ENCODE measurements around the gene ERBB3.
"Not testable (repeated sequence)": the region's sequence is repeated elsewhere in the genome, so short reads cannot be mapped to it uniquely, and the experiment has no call there.

Gene ERBB3

DNA sequence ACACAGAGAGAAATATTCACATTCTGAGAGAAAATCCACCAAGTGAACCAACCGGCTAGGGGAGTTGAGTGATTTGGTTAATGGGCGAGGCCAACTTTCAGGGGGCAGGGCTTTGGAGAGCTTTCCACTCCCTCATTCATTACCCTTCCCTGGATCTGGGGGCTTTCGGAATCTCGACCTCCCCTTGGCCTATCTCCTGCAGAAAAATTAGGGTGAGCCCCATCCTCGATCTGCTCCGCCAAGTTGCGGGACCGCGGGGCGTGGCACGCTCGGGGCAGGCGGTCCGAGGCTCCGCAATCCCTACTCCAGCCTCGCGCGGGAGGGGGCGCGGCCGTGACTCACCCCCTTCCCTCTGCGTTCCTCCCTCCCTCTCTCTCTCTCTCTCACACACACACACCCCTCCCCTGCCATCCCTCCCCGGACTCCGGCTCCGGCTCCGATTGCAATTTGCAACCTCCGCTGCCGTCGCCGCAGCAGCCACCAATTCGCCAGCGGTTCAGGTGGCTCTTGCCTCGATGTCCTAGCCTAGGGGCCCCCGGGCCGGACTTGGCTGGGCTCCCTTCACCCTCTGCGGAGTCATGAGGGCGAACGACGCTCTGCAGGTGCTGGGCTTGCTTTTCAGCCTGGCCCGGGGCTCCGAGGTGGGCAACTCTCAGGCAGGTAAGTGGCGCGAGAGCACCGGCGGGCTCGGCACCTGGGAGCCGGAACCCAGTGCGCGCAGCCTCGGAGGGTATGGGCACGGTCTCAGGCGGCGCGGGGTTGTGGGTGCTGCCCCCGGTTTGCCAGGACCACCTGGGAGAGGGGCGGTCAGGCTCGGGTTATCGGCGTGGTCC, at the start of gene ERBB3:
ERBB3 (plus strand) TSS at position 443 of the 833 bp plus-strand sequence; CDS start at position 579, 136 bp downstream.
- peak; percentile 9 for DNase-seq

DNA sequence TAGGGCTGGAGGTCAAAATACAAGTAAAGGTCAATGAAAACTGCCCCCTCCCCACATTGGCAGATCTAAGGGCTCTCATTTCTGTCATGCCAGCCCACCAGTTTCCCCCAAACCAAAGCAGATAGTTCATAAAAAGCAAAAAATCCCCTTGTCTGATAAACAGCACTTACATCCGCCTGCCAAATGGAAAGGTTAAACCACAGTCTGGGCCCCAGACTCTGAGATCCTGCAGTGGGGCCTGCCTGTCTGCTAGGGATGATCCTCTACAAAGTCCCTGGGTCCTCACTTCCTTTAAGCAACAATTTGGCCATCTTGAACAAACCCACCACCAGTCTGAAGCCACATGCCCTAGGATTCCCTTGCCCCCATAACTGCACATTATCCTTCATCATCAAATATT, 48.0 kb upstream of the ERBB3 start:
- DNase-seq: no peak

DNA sequence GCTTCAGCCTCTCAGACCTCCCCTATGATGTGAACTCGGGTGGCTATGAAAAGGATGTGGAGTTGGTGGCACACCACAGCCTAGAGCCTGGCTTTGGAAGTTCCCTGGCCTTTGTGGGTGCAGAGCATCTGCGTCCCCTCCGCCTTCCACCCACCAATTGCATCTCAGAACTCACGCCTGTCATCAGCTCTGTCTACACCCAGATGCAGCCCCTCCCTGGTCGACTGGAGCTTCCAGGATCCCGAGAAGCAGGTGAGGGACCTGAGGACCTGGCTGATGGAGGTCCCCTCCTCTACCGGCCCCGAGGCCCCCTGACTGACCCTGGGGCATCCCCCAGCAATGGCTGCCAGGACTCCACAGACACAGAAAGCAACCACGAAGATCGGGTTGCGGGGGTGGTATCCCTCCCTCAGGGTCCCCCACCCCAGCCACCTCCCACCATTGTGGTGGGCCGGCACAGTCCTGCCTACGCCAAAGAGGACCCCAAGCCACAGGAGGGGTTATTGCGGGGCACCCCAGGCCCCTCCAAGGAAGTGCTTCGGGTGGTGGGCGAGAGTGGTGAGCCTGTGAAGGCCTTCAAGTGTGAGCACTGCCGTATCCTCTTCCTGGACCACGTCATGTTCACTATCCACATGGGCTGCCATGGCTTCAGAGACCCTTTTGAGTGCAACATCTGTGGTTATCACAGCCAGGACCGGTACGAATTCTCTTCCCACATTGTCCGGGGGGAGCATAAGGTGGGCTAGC, 45.2 kb upstream of the ERBB3 start:
- DNase-seq: no peak

DNA sequence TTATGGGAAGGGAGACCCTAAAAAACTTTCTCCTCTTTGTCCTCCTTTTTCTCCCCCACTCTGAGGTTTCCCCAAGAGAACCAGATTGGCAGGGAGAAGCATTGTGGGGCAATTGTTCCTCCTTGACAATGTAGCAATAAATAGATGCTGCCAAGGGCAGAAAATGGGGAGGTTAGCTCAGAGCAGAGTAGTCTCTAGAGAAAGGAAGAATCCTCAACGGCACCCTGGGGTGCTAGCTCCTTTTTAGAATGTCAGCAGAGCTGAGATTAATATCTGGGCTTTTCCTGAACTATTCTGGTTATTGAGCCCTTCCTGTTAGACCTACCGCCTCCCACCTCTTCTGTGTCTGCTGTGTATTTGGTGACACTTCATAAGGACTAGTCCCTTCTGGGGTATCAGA, 42.8 kb upstream of the ERBB3 start:
- DNase-seq: no peak

DNA sequence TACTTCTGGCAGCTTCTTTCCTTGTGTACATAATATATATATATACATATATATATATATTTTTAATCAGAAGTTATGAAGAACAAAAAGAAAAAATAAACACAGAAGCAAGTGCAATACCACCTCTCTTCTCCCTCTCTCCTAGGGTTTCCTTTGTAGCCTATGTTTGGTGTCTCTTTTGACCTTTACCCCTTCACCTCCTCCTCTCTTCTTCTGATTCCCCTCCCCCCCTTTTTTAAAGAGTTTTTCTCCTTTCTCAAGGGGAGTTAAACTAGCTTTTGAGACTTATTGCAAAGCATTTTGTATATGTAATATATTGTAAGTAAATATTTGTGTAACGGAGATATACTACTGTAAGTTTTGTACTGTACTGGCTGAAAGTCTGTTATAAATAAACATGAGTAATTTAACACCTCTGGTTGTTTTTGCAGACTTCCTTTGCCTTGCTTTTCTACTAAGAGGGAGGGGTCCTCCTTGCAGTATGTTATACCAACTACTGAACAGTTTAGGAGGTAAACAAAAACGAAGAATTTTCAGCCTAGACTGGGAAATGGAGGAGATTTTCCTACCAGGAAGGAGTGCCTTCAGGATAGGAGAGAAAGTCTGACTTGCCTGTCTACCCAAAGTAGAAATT, 41.8 kb upstream of the ERBB3 start:
- no peak for DNase-seq

DNA sequence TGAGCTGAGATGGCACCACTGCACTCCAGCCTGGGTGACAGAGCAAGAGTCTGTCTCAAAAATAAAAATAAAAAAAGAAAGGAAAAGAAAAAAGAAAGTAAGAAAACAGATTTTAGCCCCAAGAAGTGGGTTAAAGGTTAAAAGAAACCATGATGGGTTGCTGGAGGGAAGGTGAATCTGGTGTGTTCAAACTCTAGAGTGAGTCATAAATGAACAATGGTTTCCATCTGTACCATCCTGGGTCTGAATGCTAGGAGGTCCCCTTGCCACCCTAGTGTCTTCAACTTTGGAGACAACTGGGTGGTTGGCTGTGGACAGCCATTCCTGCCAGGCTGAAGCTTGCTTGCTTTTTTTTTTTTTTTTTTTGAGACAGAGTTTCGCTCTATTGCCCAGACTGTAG, 39.8 kb upstream of the ERBB3 start:
- no peak for DNase-seq

DNA sequence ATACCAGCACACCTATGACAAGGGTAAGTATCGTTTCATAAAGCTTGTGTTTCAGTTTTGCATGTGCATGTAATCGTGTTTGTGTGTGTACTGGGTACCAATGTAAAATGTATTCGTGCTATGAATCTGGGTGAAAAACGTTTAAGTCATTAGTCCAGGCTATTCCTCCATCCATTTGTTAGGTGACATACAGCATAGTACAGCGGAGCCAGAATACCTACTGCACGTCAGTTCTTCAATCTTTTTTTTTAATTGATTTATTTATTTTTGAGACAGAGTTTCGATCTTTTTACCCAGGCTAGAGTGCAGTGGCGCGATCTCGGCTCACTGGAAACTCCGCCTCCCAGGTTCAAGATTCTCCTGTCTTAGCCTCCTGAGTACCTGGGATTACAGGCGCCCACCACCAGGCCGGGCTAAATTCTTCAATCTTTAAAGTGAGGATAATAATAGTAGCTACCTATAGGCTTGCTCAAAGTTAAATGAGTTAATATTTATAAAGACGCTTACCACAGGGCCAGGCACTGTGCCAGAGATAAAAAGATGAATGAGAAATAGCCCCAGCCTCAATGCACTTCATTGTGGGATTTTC, 38.9 kb upstream of the ERBB3 start:
- no peak for DNase-seq

DNA sequence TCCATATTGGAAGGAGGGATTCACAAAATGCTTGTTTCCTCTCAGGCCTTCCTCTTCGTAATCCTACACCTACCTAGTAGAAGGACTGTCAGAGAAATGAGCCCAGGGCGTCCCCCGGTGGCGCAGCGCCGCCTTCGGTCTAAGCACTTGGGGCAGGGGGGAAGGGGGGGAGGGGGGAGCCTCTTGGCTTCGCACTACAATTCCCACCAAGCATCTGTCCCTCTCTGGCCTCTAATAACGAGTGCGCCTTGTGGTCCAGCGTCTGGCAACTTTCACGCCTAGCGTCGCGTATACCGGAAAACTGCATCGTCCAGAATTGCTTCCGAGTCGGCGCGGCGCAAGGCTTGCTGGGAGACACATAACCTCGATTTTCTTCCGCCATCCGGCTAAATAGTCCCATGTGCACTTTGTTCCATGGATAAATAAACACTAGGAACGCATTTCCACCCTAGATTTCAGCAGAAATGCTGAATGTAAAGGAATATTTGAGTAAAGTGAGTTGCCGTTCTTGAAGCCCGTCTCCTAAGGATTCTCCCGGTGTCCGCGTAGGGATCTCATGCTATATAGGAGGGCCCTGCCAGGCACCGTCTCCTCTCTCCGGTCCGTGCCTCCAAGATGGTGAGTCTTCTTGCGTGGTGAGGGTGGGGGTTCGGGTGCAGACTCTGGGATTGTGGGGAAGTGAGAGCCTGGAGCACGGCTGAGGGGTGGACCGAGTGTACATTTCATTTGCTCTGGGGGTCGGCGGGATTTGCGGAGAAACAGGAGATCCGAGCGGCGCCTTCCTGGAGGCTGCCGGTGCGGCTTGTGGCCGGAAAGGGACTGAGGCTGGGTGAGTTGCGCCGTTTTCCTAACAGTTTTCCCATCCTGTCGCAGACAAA, 38.2 kb upstream of the ERBB3 start, which contains the start of gene RPS26:
RPS26 (plus strand) TSS at position 367 of the 878 bp plus-strand sequence; CDS start at position 616, 249 bp downstream.
- peak; percentile 92 for DNase-seq

DNA sequence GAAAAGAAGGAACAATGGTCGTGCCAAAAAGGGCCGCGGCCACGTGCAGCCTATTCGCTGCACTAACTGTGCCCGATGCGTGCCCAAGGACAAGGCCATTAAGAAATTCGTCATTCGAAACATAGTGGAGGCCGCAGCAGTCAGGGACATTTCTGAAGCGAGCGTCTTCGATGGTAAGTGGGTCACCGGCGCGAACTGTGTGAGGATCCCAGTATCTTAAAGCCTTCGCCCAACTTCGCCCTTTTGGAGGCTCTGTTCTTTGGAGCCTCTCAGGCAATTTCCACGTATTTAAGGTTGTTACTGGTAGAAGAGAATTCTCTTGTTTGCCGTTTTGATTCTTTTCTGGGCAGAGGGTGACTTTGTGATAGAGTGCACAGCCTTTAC, 37.5 kb upstream of the ERBB3 start:
- not testable (repeated sequence) for DNase-seq

DNA sequence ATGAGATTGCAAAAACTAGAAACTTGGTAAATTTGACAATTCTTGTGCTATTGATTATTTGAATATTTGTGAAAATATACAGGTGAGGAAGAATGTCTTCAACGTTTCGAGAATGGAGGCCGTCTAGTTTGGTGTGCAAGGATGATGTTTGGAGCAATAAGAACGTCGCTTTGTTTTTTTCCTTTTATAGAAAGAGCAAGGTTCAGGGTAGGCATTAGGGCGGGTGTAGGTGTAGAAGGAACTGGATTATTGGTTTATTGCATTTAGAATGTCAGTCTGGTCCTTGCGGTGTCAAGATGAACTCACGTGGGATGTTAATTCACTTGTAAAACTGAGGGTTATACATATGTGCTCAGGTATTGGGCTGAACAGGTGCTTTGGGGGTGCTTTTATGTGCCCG, 37.1 kb upstream of the ERBB3 start:
- DNase-seq: no peak

DNA sequence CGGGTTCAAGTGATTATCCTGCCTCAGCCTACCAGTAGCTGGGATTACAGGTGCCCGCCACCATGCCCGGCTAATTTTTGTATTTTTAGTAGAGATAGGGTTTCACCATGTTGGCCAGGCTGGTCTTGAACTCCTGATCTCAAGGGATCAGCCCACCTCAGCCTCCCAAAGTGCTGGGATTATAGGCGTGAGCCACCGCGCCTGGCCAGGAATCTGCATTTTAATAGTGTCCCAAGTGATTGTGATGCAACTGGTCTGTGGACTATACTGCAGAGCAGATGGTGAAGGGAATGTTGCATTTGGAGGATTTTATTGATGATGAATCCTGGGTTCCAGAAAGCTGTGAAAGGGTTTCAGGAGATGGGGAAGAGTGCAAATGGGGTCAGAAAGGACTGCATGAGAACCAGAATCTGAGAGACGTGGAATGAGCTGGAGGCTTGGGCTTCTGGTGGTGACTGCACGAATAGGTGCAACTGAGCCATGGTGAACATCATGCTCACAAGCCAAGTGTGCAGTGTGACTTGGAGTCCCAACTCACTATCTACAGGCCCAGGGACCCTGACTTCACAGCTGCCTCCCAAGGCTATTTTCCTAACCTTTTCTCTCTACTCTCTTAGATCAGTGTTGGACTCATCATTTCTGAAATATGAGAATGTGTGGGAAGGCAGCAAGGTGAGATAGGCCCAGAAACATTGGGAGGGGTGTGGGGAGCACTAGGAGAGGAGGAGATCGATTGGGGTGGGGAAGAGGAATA, 33.8 kb upstream of the ERBB3 start:
- DNase-seq: no peak

DNA sequence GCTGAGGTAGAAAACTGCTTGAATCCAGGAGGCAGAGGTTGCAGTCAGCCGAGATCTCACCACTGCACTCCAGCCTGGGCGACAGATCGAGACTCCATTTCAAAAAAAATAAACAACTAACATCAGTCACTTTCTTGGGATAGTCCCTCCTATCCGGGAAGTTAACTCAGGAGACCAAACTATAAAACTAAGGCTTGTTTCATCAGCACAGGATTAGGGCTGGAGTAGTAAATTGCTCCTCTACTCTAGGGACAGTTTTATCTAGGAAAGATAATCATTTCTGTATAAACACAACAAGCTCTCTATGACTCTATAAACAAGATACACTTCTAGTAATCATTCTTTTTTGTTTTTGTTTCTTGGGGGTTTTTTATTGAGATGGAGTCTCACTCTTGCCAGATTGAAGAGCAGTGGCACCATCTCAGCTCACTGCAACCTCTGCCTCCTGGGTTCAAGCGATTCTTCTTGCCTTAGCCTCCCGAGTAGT, 26.5 kb upstream of the ERBB3 start:
- DNase-seq: no peak

DNA sequence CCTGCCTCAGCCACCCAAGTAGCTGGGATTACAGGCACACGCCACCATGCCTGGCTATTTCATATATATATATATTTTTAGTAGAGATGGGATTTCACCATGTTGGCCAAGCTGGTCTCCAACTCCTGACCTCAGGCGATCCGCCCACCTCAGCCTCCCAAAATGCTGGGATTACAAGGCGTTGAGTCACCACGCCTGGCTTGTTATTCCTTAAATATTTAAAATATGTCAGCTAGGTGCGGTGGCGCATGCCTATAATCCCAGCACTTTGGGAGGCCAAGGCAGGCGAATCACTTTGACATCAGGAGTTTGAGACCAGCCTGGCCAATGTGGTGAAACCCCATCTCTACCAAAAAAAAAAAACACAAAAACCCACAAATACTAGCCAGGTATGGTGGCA, 20.0 kb upstream of the ERBB3 start:
- DNase-seq: not testable (repeated sequence)

DNA sequence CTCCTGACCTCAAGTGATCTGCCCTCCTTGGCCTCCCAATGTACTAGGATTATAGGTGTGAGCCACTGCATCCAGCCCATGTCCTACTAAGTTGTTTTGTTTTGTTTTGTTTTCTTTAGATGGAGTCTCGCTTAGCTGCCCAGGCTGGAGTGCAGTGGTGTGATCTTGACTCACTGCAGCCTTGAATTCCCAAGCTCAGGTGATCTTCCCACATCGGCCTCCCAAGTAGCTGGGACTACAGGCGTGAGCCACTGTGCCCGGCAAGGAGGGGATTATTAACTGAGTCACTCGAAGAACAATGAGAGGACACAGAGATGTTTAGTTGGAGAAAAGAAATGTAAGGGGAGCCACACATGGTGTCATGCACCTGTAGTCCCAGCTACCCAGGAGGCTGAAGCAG, 18.0 kb upstream of the ERBB3 start:
- DNase-seq: no peak

DNA sequence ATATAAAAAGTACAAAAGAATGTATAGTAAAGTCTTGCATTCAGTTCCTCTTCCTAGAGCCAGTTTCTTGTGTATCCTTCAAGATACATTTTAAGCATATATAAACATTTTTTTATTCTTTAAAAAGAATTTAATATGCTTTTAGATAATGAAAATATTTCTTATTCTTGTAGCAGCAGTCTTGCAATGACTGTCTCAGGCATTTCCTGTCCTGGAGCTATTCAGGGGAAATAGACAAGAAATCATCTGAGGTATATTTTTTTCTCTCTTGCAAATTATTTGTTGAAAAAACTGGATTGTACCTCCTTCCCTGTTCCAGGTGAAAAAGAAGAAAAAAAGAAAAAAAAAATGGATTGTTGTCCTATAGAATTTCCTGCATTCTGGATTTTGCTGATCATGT, 17.0 kb upstream of the ERBB3 start:
- no peak for DNase-seq

DNA sequence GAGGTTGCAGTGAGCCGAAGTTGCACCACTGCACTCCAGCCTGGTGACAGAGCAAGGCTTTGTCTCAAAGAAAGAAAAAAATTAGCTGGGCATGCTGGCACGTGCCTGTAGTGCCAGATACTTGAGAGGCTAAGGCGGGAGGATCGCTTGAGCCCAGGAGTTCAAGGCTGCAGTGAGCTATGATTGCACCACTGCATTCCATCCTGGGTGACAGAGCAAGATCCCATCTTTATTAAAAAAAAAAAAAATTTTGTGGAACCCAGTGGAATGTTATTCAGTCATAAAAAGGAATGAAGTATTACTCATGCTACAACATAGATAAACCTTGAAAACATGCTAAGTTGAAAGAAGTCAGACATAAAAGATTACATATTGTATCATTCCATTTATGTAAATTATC, 8.3 kb upstream of the ERBB3 start:
- DNase-seq: no peak

DNA sequence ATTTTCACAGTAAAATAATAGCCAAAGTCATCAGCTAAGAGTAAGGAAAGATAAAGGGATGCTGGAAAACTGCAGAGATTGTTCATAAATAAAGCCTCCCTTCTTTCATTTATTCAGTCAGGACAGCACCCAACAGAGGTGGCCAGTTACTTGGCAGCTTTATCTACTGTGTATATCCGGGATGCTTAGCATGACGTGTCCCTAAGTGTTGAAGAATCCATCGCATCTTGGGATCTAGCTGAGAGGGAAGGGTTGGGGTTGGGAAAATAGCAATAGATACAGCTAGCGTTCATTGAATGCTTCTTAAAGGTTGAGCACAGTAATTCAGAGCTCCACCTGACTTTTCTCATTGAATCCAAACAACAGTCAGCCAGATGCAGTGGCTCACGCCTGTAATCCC, 5.6 kb upstream of the ERBB3 start:
- DNase-seq: no peak

DNA sequence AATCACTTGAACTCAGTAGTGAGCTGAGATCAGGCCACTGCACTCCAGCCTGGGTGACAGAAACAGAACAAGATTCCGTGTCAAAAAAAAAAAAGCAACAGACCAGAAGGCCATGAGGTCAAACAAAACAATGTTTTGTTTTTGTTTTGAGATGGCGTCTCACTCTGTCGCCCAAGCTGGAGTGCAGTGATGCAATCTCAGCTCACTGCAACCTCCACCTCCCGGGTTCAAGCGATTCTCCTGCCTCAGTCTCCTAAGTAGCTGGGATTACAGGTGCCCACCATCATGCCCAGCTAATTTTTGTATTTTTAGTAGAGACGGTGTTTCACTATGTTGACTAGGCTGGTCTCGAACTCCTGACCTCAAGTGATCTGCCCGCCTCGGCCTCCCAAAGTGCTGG, 2.0 kb upstream of the ERBB3 start:
- DNase-seq: not testable (repeated sequence)

DNA sequence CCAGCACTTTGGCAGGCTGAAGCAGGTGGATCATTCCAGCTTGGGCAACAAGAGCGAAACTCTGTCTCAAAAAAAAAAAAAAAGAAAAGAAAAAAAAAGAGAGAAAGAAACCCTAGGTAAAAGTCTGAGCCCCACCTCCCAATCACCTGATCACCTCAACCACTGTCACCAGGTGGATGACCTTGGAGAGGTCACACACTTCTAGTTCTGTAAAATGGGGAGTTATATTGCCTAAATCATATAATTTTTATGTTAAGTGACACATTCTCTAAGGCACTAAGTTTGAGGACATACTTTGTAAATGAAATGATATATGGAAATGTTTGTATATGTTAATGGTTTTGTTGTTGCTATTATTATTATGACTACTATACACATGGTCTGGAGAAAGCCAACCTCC, 1.5 kb upstream of the ERBB3 start:
- DNase-seq: no peak

DNA sequence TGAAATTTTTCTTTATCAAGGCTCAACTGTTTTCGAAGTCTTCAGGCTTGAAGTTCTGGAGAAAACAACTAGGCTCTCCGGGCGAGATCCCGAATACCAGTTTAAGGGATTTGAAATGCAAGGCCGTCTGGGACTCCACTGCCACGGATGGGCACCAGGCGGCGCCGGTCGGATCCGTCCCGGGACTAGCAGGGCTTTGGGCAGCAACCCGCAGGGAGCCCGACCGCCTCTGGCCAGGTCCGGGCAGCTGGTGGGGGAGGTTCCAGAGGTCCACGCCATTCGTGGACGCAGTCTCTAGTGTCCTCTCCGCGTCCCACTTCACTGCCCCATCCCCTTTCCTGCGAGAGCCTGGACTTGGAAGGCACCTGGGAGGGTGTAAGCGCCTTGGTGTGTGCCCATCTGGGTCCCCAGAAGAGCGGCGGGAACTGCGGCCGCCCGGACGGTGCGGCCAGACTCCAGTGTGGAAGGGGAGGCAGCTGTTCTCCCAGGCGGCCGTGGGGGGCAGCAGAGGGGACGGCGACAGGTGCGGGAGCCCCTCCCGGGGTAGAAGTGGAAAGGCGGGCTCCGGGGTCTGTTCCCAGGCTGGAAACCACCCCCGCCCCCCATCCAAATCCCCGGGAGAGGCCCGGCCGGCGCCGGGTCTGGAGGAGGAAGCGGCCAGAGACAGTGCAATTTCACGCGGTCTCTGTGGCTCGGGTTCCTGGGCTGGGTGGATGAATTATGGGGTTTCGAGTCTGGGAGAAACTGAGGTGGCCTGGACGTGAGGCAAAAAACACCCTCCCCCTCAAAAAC, 838 bp upstream of the ERBB3 start:
- no peak for DNase-seq

Measured in NCI-H1436 treated with DMSO at 0.1 percent for 48 hours (cell line).